ENCODE data around the gene MTO1.

- TF ChIP-seq POLR2AphosphoS5 (IDR thresholded peaks at IDR 0.05) = no peak
- TF ChIP-seq CTCF (IDR thresholded peaks at IDR 0.05) = no peak
Measured at GRCh38 chr6:73537677-73538076, 76.1 kb downstream of the MTO1 start.
